GM19324 (cell line): Measurements from ENCODE around the gene MTARC1.
A peak's percentile ranks its signal among the peaks of the same experiment; 100 is the strongest.

Experiments used
- ATAC-seq: cut with Tn5 transposase; IDR thresholded peaks from one replicate; pipeline ENCODE4 v1.9.1; 2021; ENCODE audit warnings: mild to moderate bottlenecking, moderate library complexity; ENCODE audit not compliant: unreplicated experiment, low FRiP score

The MTARC1 gene

DNA sequence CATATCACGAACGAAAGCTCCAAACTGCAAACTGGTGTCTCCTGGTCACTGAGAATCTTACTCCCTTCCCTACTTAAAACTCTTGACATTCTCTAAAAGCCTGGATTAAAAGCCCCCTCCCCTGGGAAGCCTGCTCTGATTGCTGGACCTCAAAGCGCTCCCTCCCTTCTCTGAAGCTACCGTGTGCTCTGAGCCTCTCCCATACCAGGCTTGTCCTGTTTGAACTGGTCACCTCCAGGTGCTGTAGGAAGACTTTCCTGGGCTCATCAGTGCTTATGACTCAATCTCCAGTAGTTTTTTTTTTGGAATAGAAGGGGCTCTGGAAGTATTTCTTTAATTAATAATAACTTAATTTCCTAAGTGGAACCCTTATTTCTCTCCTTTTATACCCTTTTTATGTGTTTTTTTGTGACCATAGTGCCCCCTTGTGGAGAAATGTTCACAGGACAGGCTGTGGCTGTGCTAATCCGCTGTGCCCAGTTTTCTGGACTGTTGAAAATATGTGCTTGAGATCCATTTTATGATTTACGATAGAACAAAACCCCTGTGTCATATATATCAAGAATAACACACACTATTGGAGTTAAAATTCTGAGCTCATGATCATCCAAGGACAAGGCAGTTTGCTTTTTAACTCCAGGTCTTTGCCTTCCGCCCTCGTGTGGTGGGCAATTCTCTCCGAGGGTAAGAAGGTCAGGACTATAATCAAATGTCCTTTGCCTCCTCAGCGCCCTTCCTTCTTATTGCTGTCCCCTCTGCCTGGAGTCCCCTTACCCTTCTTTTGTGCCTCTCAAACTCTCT lies 16.9 kb downstream of the MTARC1 start:
- ATAC-seq: no peak

- ATAC-seq: no peak
Observed at GRCh38 chr1:220804202-220804586, 17.5 kb downstream of the MTARC1 start.

DNA sequence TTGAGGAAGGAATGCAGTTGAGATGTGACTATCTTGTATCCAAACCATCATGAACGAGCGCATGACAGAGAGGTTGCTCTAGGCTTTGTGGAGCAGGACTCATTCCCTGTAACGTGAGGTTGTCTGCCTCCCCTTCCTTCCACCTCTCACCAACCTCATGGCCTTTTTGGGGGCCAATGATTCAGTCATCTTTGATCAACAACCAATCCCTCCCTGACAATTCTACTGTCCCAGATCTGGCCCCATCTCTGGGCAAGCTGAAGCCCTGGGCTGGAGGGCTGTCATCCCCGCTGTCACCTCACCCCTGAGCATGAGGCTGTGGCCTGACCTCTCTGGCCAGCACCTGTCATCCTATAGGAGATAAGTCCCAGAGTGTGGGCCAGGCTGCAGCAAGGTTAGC lies 19.7 kb downstream of the MTARC1 start:
- ATAC-seq: no peak

DNA sequence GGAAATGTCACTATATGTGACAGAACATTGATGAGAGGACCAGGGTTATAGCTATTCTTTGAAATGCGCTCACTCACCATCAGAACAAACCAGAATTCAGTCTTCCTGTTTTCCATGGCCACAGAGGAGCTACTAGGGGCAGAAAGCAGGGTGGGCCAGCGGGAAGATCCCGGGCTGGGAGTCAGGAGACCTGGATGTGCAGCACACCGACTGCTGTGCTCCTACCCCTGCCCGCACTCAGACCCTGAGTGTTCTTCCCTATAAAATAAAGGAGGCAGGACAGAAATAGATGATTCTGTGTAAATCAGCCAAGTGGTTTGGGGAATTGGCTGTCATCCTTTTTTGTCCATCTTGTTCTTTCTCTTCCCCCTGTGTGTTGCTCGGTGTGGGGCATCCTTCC lies 21.0 kb downstream of the MTARC1 start:
- no peak for ATAC-seq

DNA sequence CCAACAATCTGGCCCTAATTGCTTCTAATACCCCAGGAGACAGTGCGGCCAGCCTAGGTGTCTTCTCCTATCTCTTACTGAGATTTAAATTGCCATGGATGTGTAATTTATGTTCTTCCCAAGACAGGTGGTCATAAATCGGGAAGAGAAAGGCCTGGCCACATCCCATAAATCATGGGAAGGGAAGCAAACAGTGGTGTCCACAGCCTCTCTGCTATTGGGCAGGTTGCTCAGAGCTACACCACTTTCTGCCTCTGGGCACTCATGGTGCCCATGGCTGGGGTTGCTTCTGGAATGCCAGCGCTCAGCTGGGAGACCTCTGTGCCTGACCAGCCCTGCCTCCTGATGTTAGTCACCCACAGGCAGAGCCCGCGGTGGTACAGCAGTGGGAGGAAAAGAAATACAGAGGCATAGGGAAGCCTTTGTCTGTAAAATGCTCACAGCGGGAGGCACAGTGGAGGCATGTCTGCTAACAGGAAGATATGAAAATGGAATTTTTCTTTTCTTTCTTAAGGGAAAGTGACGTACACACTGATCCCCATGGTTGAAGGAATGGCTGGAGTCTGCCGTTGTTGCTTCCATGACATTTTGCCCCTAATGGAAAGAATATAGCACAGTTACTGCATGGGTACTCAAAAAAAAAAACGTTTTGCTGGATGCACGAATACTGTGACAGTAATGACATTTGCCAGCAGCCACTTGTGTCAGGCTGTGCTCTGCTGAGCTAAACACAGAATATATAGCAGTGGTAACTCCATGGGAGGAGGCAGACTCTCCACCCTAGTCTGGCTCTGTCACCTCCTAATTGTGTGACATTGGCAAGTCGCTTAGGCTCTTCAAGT lies 21.9 kb downstream of the MTARC1 start:
- no peak for ATAC-seq

GRCh38 chr1:220809187-220809550 lies 22.5 kb downstream of the MTARC1 start:
- ATAC-seq: no peak

- no peak for ATAC-seq
Observed at GRCh38 chr1:220809704-220810103, 23.0 kb downstream of the MTARC1 start.

DNA sequence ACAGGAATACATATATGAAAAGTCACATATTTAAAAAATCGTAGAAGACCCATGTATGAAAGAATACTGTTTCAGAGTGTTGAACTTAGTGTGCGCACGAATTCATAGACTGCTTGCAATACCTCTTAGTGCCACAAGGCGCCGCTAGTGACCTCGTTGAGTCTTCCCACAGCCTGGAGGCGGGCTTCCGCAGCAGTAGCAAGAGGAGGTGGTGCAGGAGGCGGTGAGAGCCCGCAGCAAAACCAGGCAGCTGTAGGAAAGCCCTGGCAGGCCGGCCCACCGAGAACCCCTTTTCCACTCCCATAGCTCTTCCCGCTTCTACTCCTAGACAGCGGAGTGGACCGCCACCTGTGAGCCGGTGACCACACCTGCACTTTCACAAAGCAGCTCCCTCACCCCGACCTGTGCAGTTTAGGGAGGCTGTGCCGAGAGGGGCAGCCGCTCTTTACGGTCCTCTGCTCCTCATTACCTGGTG lies 23.5 kb downstream of the MTARC1 start:
- peak; percentile 78 for ATAC-seq

DNA sequence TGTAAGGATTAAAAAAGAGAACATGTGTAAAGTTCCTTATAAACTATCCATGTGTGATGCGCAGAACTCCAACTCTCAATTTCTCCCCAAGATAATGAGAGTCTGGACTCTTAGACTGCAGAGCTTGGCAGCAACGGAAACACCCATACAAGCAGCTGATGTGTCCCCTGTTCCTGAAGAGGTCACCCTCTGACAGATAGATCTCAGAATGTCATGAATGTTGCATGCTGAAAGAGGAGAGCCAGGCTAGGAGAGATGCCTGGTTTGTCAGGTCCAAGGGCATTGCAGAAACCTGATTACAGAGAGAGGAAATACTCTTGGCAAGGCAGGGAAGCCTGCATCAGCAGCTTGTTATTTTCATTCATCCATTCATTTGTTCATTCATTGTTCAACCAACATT lies 24.2 kb downstream of the MTARC1 start:
- ATAC-seq: no peak

DNA sequence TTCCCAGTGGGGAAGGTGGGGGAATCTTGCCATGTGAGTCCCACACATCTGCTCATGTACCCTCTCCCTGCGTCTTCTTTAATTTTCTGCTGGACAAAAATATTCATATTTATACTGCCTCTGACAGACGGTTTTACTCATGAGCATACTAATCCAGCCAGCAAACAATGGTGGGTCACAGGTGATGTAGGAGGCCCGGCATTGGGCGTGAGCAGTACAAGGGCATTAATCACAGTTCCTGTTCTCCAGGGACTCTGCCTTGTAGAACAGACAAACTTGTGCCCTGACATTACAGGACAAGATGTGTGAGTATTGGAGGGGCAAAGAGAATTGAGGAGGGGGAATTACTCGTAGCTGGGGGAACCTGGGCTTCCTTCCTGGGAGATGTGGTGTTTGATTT lies 25.0 kb downstream of the MTARC1 start:
- no peak for ATAC-seq

DNA sequence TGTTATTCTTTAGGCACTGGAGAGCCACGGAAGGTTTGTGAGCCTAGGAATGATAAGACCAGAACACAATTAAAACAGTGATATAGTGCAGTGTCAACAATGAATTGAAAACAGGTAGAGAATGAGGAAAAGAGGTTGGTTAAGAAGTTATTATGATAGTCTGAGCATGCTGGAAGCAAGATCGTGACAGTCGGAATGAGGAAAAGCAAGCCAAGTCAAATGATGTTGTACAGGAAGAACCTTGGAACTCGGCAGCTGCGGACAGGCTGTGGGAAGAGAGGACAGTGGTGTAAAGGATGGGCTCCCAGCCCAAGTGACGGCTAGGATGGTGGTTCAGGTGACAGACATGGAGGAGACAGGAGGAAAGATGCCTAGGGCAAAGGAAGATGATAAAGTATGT lies 25.6 kb downstream of the MTARC1 start:
- no peak for ATAC-seq

DNA sequence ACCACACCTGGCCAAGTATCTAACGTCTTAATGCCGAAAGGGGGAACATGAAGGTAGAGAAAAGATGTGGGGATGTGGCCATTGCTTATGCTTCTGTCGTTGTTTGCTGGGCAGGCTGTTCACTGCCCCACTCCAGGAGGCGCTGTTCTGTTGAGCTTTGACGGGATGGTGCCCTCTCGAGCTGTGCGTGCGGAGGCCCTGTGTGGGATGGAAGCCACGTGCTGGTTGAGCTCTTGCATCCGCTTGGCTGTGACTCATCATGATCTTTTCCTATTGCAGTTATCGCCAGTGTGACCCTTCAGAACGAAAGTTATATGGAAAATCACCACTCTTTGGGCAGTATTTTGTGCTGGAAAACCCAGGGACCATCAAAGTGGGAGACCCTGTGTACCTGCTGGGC lies 26.3 kb downstream of the MTARC1 start:
- no peak for ATAC-seq

GRCh38 chr1:220815409-220815808 lies 28.7 kb downstream of the MTARC1 start:
- ATAC-seq: no peak

- ATAC-seq: no peak
Observed at GRCh38 chr1:220817907-220818306, 31.2 kb downstream of the MTARC1 start.

DNA sequence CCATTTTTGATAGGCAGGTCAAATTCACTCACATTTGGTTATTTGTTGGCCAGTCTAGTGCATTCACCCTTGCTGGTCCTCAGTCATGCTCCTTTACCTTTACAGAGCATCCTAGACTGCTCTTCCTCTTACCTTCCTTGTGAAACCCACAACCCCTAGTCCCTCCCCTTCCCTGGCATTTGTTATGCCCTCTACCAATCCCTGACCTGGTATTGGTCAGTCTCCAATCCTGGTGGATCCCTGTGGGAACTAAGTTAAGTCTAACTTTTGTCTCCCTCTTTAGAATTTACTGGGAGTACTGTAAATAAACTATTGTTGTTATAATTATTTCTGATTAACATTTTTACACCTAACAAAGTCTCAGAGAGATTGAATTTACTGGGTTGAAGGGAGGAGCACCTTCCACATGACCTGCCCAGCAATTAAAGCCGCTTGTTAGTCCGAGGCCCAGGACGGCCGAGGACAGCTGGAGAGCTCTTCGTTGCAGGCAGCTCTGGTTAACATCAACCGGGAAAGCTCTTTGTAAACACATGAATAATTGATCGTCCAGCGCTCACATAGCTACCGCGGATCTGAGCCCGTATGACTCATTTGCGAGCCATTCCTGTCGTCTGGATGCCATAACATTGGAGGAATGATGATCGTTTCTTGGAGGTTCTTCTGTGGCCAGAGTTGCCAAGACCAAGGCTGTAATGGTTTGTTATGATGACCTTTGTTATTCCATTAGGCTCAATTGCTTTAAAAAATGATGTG lies 31.9 kb downstream of the MTARC1 start:
- no peak for ATAC-seq

- ATAC-seq: no peak
Observed at GRCh38 chr1:220819467-220820026, 32.8 kb downstream of the MTARC1 start.

DNA sequence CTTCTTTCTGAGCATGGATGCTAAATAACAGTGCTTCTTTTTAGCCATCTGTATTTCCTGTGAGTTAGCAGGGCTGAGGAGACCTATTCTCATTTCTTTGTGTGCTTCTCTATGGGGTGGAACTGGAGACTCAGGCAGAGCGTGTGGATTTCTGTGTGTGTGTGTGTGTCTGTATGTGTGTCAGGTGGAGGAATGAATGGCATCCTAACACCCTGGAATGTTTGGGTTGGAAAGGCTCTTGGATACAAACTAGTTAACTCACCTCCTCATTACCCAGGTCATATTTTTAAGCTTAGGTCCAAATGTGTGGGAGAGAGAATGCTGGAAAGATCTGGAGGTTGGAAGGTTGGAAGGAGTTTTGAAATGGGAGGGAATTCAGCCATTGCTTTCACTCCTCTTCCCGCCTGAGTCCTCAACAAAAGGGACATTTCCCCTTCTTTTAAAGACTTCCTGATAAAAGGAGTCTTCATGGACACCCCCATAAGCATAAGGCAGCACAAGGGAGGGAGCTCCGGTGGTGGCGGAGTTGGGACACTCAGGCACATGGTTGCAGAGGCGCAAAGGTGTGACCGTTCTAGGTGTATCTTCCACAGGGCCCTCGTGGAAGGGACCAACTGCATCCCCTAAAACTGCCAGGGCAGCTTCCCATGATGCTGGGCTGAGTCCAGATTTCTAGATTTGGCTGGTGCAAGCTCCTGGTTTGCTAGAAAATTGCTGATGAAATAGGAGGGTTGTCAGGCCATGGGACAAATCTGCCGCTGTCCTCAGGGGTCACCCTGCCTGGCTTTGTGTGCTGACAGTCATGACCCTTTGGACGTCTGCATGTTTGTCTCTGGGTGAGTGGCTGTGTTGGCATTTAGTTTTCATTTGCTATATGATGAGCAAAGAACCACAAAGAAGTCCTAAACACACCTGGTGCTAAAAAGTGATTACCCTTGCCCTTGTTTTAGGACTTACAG lies 37.6 kb downstream of the MTARC1 start:
- ATAC-seq: no peak

- no peak for ATAC-seq
Observed at GRCh38 chr1:220825819-220826551, 39.3 kb downstream of the MTARC1 start.

DNA sequence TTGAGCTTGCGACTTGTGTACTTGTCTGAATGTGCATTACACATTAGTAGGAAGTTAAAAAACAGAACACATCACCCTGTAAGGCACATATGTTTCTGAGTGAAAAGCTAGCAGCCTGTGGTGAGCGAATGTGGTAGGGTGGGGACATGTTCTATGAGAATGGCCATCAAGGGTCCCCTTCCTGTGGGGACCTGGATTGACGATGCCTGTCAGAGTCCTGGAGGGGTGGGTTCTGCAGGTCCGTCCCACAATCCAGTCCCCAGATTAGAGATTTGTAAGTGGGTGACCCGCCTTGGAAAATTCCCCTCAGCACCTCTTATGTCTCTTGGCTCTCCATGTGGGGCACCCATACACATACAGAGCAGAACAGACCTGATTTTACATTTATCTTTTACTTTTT lies 40.0 kb downstream of the MTARC1 start:
- no peak for ATAC-seq
